Measurements from ENCODE around the gene MT1M. TPM values are rescaled to one million over a fixed set of nuclear protein-coding genes. Genes with fewer than 3 reads are reported as not detected.

The MT1M gene
- total and polyA plus RNA-seq, 10 of the 15 experiments (the other 5 are each of a cell fraction or from before 2014, with no cell fraction given): not detected

- RAD21 ChIA-PET (ENCODE audit: unreplicated experiment): interaction anchor here (0.6 to 1.3 kb wide), 3 partner anchors 15 to 64 kb away, joined by 3 to 5 read pairs (median 4); partner anchors contain the start of gene MT2A
- FAIRE-seq: no peak
- 33% methylated on average over 16 of the region's 16 CpGs for WGBS (ENCODE audit: insufficient coverage, insufficient replicate concordance, low lambda C conversion rate, missing lambda C conversion rate)
These were observed 6.4 kb upstream of the MT1M start for GRCh38 chr16:56625943-56626654.

More at GRCh38 chr16:56625943-56626654, 6.4 kb upstream of the MT1M start:
- BruUV-seq (replicated peaks): TSS peak; percentile 98
- Histone ChIP-seq H3K79me2 (ENCODE audit: control insufficient read depth, insufficient read depth, low read length) (no peaks in the 10 kb centered on the region), H3K36me3 (ENCODE audit: control insufficient read depth in 2 of 2, insufficient read depth in 2 of 2, low read length in 1 of 2) (no peaks in the 10 kb centered on the region), H3K9ac (ENCODE audit: control insufficient read depth, insufficient read depth, low read length) (peak overlapping the region; percentile 56; the same call in 1 of the 2 replicates), H3K9me3 (replicated peaks; ENCODE audit: control insufficient read depth, insufficient read depth, low read length) (no peaks in the 10 kb centered on the region), H4K20me1 (ENCODE audit: control insufficient read depth, insufficient read depth) (no peaks in the 10 kb centered on the region), H2AFZ (ENCODE audit: control insufficient read depth, low read depth, low read length) (peak overlapping the region; percentile 85), H3K4me1 (ENCODE audit: control insufficient read depth, insufficient read depth, low read length) (peaks cover 17% of the 10 kb centered on the region), H3K4me2 (ENCODE audit: control insufficient read depth, insufficient read depth) (peak overlapping the region; percentile 40), H3K27me3 (replicated peaks in 1 of 2; ENCODE audit: control insufficient read depth in 2 of 2, insufficient read depth in 2 of 2, low read length in 1 of 2) (peaks cover 0 to 2% of the 10 kb centered on the region in 2 experiments; a peak in 3 of 4 replicates), H3K4me3 (peak overlapping the region; percentile 44; the same call in 1 of the 2 replicates), H3K27ac (ENCODE audit: control insufficient read depth, insufficient read depth) (no peak overlapping the region)
- POLR2A ChIA-PET: interaction anchor here (0.6 to 1.5 kb wide), 4 partner anchors 16 to 74 kb away, joined by 3 to 4 read pairs (median 3); partner anchors contain the start of gene MT2A
- no peak for DNase-seq (ENCODE audit: low read depth, low spot score)
- CTCF ChIA-PET: interaction anchor here (0.7 to 1.0 kb wide), 2 partner anchors 18 to 25 kb away, joined by 3 read pairs; partner anchors contain the start of gene MT2A
- SMC1A ChIA-PET (ENCODE audit: uncharacterized antibody, unreplicated experiment): no interaction called here
- in situ Hi-C loops (cut with MboI): no loop called here
- ATAC-seq: peak; percentile 18
- intact Hi-C loops (cut with micrococcal nuclease; ENCODE audit: unreplicated experiment): no loop called here
- TF ChIP-seq BACH1 (IDR thresholded peaks at IDR 0.05; ENCODE audit: borderline replicate concordance) (no peak), CHD4 (IDR thresholded peaks at IDR 0.05) (no peak), NFYA (IDR thresholded peaks at IDR 0.05; ENCODE audit: borderline replicate concordance, low read depth, low read length) (no peak), USF2 (IDR thresholded peaks at IDR 0.05; ENCODE audit: borderline replicate concordance, low read depth, low read length) (no peak), ATF2 (IDR thresholded peaks at IDR 0.05; ENCODE audit: low read length) (no peak), BHLHE40 (IDR thresholded peaks at IDR 0.05; ENCODE audit: borderline replicate concordance in 1 of 2, low read depth in 2 of 2, low read length in 1 of 2) (peak in 1 of 2 experiments; percentile 63; a peak in 2 of 4 replicates)
